Nephron (organoid): ENCODE results near the gene ATP11A.
A peak's percentile ranks its signal among the peaks of the same experiment; 100 is the strongest.

Source experiments
- H3K27ac Mint-ChIP-seq, 3 experiments: 2 replicates each; pipeline ENCODE4 v1.8.0; 2020; ENCODE audit warnings: mixed read lengths in 3 of 3, mild to moderate bottlenecking in 2 of 3, moderate library complexity in 1 of 3
- H3K27me3 Mint-ChIP-seq: 2 replicates; pipeline ENCODE4 v1.8.0; 2021; ENCODE audit warnings: low read depth, mild to moderate bottlenecking, moderate library complexity, mixed read lengths
- H3K36me3 Mint-ChIP-seq: 2 replicates; pipeline ENCODE4 v1.8.0; 2020; ENCODE audit warnings: low read depth, mixed read lengths
- H3K4me1 Mint-ChIP-seq: 2 replicates; pipeline ENCODE4 v1.8.0; 2020; ENCODE audit warnings: mixed read lengths
- H3K4me3 Mint-ChIP-seq, 3 experiments: 2 replicates each; pipeline ENCODE4 v1.8.0; 2020; ENCODE audit warnings: mild to moderate bottlenecking in 3 of 3, mixed read lengths in 3 of 3, moderate library complexity in 2 of 3
- H3K9me3 Mint-ChIP-seq: 2 replicates; pipeline ENCODE4 v1.8.0; 2020; ENCODE audit warnings: mixed read lengths
- TF ChIP-seq, protein P1 (sequence below), 3 experiments: fragments of 200-600 bp; sonication (generic); IDR thresholded peaks; one replicate each; pipeline ENCODE4 v1.5.0; 2021; ENCODE audit warnings: antibody characterized with exemption in 3 of 3; ENCODE audit not compliant: unreplicated experiment in 3 of 3

The ATP11A gene

DNA sequence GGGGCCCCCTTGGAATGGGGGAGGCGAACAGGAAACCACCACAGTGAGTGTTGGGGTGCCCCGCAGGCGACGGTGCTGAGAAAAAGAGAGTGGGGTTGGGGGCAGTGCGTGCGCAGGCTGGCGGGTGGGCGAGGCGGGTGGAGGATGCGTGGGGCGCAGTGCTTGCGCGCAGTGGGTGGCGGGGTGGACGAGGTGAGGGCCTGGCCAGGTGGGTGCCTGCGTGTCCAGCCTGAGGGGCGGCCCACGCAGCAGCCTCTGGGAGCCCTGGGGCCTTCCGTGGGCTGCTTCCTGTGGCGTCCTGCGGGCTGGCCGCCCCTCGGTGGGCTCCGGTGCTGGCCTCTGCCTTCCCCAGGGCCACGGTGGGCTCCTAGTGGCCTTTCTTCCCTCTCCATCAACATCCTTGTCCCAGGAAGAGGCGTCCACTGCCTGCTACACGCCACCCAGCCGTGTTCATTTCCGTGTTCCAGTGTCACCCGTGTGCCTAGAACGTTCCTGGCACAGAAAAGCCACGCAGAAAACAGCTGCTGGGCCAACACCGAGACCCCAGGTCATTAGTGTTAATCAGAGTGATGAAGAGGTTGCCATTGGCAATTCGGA lies 7.1 kb downstream of the ATP11A start:
- no peaks in the 10 kb centered on the region for H3K9me3 Mint-ChIP-seq
- peaks cover 47% of the 10 kb centered on the region for H3K4me1 Mint-ChIP-seq
- H3K36me3 Mint-ChIP-seq = peaks cover 3% of the 10 kb centered on the region
- no peak overlapping the region for H3K27ac Mint-ChIP-seq
- TF ChIP-seq, protein P1, sequence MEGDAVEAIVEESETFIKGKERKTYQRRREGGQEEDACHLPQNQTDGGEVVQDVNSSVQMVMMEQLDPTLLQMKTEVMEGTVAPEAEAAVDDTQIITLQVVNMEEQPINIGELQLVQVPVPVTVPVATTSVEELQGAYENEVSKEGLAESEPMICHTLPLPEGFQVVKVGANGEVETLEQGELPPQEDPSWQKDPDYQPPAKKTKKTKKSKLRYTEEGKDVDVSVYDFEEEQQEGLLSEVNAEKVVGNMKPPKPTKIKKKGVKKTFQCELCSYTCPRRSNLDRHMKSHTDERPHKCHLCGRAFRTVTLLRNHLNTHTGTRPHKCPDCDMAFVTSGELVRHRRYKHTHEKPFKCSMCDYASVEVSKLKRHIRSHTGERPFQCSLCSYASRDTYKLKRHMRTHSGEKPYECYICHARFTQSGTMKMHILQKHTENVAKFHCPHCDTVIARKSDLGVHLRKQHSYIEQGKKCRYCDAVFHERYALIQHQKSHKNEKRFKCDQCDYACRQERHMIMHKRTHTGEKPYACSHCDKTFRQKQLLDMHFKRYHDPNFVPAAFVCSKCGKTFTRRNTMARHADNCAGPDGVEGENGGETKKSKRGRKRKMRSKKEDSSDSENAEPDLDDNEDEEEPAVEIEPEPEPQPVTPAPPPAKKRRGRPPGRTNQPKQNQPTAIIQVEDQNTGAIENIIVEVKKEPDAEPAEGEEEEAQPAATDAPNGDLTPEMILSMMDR (IDR thresholded peaks at IDR 0.05; ENCODE audit: unreplicated experiment in 3 of 3) = no peak
- no peak overlapping the region for H3K4me3 Mint-ChIP-seq
- H3K27me3 Mint-ChIP-seq = peaks cover 4% of the 10 kb centered on the region

DNA sequence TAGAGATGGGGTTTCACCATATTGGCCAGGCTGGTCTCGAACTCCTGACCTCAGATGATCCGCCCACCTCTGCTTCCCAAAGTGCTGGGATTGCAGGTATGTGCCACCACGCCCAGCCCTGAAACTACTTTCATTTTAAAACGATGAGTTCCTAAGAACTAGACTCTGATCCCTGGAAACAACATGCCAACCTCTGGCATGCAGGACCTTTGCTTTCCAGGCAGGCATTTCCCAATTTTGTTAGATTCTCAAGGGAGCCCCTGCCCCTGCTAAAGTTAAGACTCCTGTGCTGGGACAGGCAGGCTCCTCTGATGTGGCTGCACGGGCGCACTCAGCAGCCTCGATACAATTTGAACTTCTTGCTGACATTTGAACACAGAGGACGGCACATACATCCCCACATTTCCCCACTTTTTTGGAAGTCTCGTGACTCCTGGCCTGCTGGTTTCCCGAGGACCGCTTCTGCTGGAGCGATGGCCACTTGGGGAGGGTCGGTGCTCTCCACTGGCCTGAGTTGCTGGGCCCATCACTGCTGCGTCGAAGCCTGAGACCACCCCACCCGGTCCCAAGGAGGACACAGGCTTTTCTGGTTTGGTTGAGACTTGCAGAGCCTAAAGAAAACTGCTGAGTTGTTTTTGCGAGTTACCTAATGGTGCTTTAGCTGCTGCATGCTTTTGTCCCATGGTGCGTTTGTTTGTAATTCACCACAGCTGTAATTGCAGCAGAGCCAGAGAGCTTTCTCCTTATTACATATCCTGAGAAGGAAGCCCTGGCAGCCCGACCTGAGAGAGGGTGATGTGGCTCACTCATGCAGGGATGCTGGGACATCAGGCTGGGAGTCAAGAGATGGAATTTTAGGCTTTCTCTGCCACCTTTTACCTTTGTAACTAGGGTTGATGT lies 8.2 kb downstream of the ATP11A start:
- Mint-ChIP-seq H3K4me3 (no peak overlapping the region), H3K9me3 (no peaks in the 10 kb centered on the region), H3K36me3 (peaks cover 7% of the 10 kb centered on the region), H3K27ac (peak overlapping the region in 2 of 3 experiments; percentile 33 to 61), H3K4me1 (peaks cover 45% of the 10 kb centered on the region), H3K27me3 (no peaks in the 10 kb centered on the region)
- TF ChIP-seq, protein P1 (IDR thresholded peaks at IDR 0.05; ENCODE audit: unreplicated experiment in 3 of 3) = no peak

DNA sequence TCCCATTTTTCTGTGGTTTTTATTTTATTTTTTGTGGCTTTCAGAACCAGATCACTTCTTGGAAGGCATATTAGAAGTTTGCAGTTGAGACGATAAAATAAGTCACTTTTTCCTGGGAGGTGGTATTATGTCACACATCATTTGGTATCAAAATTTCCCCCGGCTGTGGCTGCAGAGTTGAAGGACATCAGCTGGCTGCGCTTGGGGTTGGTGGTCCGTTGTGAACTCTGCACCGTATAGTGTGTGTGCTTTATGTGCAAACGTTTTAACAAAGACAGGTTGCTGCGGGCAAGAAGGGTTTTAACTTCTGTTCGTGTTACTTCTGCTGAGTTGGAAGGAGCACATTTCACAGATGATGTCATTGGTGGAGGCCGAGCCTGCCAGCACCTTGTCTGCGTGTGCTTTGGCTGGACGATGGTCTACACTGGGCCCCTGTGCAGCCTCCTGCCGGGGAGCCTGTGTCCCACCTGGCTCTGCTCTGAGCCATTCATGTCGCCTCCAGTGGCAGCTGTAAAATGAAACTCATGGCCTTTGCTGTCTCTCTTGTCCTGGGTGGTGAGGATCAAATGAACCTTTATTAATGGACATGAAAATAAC lies 9.6 kb downstream of the ATP11A start:
- no peak overlapping the region for H3K4me3 Mint-ChIP-seq
- H3K4me1 Mint-ChIP-seq = peaks cover 50% of the 10 kb centered on the region
- H3K27ac Mint-ChIP-seq = peak overlapping the region in 2 of 3 experiments; percentile 30 to 48
- H3K27me3 Mint-ChIP-seq = no peaks in the 10 kb centered on the region
- TF ChIP-seq, protein P1 (IDR thresholded peaks at IDR 0.05; ENCODE audit: unreplicated experiment in 3 of 3) = no peak
- no peaks in the 10 kb centered on the region for H3K9me3 Mint-ChIP-seq
- H3K36me3 Mint-ChIP-seq = peaks cover 7% of the 10 kb centered on the region

DNA sequence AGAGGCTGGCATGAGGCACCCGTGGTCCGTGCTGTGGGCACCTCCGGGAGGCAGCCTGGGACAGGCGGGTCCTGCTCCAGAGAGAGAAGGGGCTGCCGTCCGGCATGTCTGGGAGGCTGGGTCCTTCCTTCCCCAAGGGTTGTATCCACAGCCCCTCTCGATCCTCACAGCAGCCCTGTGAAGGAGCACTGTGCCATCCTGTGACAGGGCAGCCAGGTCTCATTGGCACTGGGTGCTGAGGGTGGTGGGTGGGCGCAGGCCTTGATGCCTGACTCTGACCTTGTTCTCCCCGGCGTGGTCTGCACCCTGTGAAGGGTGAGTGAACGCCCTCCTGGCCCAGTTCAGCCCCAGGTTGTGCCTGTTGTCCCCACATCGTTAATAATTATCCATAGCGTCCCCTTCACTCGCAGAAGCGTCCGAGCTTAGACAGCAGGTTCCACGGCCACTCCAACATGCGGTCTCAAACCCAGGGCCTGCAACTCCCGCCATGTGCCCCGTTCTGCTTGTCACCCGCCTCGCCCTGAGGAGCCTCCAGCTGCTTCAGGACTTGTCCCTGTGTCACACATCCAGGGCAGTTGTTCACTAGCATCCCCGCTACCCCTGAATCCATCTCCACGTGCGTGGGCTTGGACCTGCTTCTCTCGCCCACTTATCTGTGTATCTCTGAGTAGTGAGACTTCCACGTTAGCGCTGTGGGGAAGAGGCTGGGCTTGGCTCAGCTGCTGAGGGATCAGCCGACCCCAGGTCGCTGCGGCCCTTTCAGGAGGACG lies 10.6 kb downstream of the ATP11A start:
- Mint-ChIP-seq H3K4me1 (peaks cover 44% of the 10 kb centered on the region), H3K36me3 (peaks cover 7% of the 10 kb centered on the region), H3K9me3 (no peaks in the 10 kb centered on the region), H3K27ac (peak overlapping the region in 1 of 3 experiments; percentile 50), H3K4me3 (no peak overlapping the region), H3K27me3 (peaks cover 3% of the 10 kb centered on the region)
- TF ChIP-seq, protein P1 (IDR thresholded peaks at IDR 0.05; ENCODE audit: unreplicated experiment in 3 of 3) = no peak

DNA sequence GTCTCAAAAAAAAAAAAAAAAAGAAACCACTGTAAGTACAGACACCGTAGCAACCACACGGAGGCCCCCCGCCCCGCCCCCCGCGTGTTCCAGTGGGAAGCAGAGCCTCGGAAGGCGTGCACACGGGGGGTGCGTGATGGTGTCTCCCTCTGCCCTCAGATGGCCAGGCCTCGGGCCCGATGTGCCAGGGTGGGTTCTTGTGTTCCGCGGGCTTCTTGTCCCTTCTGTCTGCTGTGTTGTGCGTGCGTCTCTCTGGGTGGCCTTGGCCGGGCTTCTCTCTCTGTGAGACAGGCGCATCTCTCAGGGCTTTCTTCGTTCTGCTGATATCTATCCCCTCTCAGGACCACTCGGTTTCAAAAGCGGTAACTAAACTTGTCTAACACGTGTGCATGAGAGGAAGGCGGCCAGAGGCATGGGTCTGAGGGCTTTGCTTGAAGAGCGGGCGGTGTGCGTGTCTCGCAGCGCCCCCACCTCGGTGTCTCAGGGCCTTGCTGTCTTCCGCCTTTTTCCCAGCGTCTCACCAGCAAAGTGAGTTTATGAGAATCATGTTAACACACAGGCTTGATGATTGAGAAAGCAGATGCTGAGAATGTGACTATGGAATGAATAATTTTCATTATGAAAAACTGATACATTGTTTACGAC lies 12.6 kb downstream of the ATP11A start:
- H3K4me3 Mint-ChIP-seq = no peak overlapping the region
- H3K36me3 Mint-ChIP-seq = peaks cover 12% of the 10 kb centered on the region
- H3K27me3 Mint-ChIP-seq = peaks cover 3% of the 10 kb centered on the region
- TF ChIP-seq, protein P1 (IDR thresholded peaks at IDR 0.05; ENCODE audit: unreplicated experiment in 3 of 3) = no peak
- H3K9me3 Mint-ChIP-seq = no peaks in the 10 kb centered on the region
- H3K4me1 Mint-ChIP-seq = peaks cover 43% of the 10 kb centered on the region
- peak overlapping the region; percentile 48 to 69 (median 61) for H3K27ac Mint-ChIP-seq
